Measurements from ENCODE around the gene PTPN1. TPM values are rescaled to one million over a fixed set of nuclear protein-coding genes. Genes with fewer than 3 reads are reported as not detected.
A peak's percentile ranks its signal among the peaks of the same experiment; 100 is the strongest.

Gene PTPN1
- total and polyA plus RNA-seq, 2 experiments from 2014 or later = 16.9 to 26.4 TPM

DNA sequence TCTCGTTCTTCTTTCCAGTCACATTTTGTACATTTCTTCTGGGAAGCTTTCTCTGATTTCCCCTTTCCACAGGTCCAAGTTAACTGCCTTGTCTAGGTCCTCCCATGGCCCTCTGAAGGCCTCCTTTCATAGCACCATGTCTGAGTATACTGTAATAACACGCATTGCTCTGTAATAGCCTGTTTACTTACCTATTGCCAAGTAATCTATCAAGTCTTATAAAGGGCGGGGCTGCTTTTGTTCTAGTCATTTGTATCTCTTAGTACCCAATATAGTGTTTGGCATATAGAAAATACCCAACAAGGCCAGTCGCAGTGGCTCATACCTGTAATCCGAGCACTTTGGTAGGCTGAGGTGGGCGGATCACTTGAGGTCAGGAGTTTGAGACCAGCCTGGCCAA lies 17.9 kb downstream of the PTPN1 start:
- Histone ChIP-seq H3K4me1 (ENCODE audit: insufficient read depth) (peaks cover 22% of the 10 kb centered on the region; the same call in 1 of the 2 replicates), H3K4me3 (no peak overlapping the region), H4K20me1 (replicated peaks; ENCODE audit: insufficient read depth) (peaks cover 31% of the 10 kb centered on the region), H3K4me2 (no peak overlapping the region), H3K79me2 (replicated peaks; ENCODE audit: insufficient read depth) (peaks cover 96% of the 10 kb centered on the region), H3F3A (replicated peaks; ENCODE audit: low read depth) (no peaks in the 10 kb centered on the region), H2AFZ (no peak overlapping the region), H3K9me2 (ENCODE audit: insufficient read depth) (no peaks in the 10 kb centered on the region), H3K36me3 (ENCODE audit: insufficient read depth) (no peaks in the 10 kb centered on the region), H3K27me3 (ENCODE audit: insufficient read depth) (no peaks in the 10 kb centered on the region), H3K27ac (ENCODE audit: low read depth) (0 out of 2 replicates have a peak overlapping the region, but pooled peaks have one; percentile 1)
- Mint-ChIP-seq H3K4me1 (peaks cover 8% of the 10 kb centered on the region; the same call in 2 of the 3 replicates), H3K9me3 (no peaks in the 10 kb centered on the region), H3K36me3 (ENCODE audit: low read depth) (no peaks in the 10 kb centered on the region), H3K27ac (no peak overlapping the region), H3K27me3 (ENCODE audit: insufficient read depth, low read depth, poor library complexity) (peaks cover 2% of the 10 kb centered on the region), H3K4me3 (no peak overlapping the region)
- ATAC-seq = no peak
- no peak for DNase-seq (ENCODE audit: low spot score)
- TF ChIP-seq ZNF114 (CRISPR knock-in tag; IDR thresholded peaks at IDR 0.05) = no peak
- no peak for TF ChIP-seq CREB1 (CRISPR knock-in tag; IDR thresholded peaks at IDR 0.05; ENCODE audit: low read depth)
- TF ChIP-seq, protein P1, sequence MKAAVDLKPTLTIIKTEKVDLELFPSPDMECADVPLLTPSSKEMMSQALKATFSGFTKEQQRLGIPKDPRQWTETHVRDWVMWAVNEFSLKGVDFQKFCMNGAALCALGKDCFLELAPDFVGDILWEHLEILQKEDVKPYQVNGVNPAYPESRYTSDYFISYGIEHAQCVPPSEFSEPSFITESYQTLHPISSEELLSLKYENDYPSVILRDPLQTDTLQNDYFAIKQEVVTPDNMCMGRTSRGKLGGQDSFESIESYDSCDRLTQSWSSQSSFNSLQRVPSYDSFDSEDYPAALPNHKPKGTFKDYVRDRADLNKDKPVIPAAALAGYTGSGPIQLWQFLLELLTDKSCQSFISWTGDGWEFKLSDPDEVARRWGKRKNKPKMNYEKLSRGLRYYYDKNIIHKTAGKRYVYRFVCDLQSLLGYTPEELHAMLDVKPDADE (IDR thresholded peaks at IDR 0.05) = no peak
- TF ChIP-seq, protein P2, sequence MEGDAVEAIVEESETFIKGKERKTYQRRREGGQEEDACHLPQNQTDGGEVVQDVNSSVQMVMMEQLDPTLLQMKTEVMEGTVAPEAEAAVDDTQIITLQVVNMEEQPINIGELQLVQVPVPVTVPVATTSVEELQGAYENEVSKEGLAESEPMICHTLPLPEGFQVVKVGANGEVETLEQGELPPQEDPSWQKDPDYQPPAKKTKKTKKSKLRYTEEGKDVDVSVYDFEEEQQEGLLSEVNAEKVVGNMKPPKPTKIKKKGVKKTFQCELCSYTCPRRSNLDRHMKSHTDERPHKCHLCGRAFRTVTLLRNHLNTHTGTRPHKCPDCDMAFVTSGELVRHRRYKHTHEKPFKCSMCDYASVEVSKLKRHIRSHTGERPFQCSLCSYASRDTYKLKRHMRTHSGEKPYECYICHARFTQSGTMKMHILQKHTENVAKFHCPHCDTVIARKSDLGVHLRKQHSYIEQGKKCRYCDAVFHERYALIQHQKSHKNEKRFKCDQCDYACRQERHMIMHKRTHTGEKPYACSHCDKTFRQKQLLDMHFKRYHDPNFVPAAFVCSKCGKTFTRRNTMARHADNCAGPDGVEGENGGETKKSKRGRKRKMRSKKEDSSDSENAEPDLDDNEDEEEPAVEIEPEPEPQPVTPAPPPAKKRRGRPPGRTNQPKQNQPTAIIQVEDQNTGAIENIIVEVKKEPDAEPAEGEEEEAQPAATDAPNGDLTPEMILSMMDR (conservative IDR thresholded peaks at IDR 0.05; ENCODE audit: low read depth in 2 of 2) = no peak
- no peak for TF ChIP-seq NANOG (IDR thresholded peaks at IDR 0.05; ENCODE audit: borderline replicate concordance)
- TF ChIP-seq EZH2 (IDR thresholded peaks at IDR 0.05; ENCODE audit: low read depth, unreplicated experiment) = no peak
- TF ChIP-seq ZNF331 (CRISPR knock-in tag; IDR thresholded peaks at IDR 0.05; ENCODE audit: low read depth) = no peak
- TF ChIP-seq JUNB (IDR thresholded peaks at IDR 0.05; ENCODE audit: unreplicated experiment) = no peak
- no peak for TF ChIP-seq STAT1 (IDR thresholded peaks at IDR 0.05; ENCODE audit: unreplicated experiment)
- TF ChIP-seq, protein P3, sequence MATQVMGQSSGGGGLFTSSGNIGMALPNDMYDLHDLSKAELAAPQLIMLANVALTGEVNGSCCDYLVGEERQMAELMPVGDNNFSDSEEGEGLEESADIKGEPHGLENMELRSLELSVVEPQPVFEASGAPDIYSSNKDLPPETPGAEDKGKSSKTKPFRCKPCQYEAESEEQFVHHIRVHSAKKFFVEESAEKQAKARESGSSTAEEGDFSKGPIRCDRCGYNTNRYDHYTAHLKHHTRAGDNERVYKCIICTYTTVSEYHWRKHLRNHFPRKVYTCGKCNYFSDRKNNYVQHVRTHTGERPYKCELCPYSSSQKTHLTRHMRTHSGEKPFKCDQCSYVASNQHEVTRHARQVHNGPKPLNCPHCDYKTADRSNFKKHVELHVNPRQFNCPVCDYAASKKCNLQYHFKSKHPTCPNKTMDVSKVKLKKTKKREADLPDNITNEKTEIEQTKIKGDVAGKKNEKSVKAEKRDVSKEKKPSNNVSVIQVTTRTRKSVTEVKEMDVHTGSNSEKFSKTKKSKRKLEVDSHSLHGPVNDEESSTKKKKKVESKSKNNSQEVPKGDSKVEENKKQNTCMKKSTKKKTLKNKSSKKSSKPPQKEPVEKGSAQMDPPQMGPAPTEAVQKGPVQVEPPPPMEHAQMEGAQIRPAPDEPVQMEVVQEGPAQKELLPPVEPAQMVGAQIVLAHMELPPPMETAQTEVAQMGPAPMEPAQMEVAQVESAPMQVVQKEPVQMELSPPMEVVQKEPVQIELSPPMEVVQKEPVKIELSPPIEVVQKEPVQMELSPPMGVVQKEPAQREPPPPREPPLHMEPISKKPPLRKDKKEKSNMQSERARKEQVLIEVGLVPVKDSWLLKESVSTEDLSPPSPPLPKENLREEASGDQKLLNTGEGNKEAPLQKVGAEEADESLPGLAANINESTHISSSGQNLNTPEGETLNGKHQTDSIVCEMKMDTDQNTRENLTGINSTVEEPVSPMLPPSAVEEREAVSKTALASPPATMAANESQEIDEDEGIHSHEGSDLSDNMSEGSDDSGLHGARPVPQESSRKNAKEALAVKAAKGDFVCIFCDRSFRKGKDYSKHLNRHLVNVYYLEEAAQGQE (IDR thresholded peaks at IDR 0.05; ENCODE audit: unreplicated experiment) = no peak
- TF ChIP-seq EZH2phosphoT487 (IDR thresholded peaks at IDR 0.05; ENCODE audit: unreplicated experiment) = no peak
- TF ChIP-seq, protein P4, sequence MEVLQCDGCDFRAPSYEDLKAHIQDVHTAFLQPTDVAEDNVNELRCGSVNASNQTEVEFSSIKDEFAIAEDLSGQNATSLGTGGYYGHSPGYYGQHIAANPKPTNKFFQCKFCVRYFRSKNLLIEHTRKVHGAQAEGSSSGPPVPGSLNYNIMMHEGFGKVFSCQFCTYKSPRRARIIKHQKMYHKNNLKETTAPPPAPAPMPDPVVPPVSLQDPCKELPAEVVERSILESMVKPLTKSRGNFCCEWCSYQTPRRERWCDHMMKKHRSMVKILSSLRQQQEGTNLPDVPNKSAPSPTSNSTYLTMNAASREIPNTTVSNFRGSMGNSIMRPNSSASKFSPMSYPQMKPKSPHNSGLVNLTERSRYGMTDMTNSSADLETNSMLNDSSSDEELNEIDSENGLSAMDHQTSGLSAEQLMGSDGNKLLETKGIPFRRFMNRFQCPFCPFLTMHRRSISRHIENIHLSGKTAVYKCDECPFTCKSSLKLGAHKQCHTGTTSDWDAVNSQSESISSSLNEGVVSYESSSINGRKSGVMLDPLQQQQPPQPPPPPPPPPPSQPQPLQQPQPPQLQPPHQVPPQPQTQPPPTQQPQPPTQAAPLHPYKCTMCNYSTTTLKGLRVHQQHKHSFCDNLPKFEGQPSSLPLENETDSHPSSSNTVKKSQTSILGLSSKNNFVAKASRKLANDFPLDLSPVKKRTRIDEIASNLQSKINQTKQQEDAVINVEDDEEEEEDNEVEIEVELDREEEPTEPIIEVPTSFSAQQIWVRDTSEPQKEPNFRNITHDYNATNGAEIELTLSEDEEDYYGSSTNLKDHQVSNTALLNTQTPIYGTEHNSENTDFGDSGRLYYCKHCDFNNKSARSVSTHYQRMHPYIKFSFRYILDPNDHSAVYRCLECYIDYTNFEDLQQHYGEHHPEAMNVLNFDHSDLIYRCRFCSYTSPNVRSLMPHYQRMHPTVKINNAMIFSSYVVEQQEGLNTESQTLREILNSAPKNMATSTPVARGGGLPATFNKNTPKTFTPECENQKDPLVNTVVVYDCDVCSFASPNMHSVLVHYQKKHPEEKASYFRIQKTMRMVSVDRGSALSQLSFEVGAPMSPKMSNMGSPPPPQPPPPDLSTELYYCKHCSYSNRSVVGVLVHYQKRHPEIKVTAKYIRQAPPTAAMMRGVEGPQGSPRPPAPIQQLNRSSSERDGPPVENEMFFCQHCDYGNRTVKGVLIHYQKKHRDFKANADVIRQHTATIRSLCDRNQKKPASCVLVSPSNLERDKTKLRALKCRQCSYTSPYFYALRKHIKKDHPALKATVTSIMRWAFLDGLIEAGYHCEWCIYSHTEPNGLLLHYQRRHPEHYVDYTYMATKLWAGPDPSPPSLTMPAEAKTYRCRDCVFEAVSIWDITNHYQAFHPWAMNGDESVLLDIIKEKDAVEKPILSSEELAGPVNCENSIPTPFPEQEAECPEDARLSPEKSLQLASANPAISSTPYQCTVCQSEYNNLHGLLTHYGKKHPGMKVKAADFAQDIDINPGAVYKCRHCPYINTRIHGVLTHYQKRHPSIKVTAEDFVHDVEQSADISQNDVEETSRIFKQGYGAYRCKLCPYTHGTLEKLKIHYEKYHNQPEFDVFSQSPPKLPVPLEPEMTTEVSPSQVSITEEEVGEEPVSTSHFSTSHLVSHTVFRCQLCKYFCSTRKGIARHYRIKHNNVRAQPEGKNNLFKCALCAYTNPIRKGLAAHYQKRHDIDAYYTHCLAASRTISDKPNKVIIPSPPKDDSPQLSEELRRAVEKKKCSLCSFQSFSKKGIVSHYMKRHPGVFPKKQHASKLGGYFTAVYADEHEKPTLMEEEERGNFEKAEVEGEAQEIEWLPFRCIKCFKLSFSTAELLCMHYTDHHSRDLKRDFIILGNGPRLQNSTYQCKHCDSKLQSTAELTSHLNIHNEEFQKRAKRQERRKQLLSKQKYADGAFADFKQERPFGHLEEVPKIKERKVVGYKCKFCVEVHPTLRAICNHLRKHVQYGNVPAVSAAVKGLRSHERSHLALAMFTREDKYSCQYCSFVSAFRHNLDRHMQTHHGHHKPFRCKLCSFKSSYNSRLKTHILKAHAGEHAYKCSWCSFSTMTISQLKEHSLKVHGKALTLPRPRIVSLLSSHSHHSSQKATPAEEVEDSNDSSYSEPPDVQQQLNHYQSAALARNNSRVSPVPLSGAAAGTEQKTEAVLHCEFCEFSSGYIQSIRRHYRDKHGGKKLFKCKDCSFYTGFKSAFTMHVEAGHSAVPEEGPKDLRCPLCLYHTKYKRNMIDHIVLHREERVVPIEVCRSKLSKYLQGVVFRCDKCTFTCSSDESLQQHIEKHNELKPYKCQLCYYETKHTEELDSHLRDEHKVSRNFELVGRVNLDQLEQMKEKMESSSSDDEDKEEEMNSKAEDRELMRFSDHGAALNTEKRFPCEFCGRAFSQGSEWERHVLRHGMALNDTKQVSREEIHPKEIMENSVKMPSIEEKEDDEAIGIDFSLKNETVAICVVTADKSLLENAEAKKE (CRISPR knock-in tag; IDR thresholded peaks at IDR 0.05) = no peak
- TF ChIP-seq POLR2AphosphoS5 (IDR thresholded peaks at IDR 0.05; ENCODE audit: low read depth) = no peak

Measured in GM23338 (cell line).